ENCODE measurements around the gene PLCB1. TPM values are rescaled to one million over a fixed set of nuclear protein-coding genes. Genes with fewer than 3 reads are reported as not detected.
"Not testable (repeated sequence)": the region's sequence is repeated elsewhere in the genome, so short reads cannot be mapped to it uniquely, and the experiment has no call there.

The PLCB1 gene
- total RNA-seq, 1 experiment from 2014 or later, result 0.06 TPM

DNA sequence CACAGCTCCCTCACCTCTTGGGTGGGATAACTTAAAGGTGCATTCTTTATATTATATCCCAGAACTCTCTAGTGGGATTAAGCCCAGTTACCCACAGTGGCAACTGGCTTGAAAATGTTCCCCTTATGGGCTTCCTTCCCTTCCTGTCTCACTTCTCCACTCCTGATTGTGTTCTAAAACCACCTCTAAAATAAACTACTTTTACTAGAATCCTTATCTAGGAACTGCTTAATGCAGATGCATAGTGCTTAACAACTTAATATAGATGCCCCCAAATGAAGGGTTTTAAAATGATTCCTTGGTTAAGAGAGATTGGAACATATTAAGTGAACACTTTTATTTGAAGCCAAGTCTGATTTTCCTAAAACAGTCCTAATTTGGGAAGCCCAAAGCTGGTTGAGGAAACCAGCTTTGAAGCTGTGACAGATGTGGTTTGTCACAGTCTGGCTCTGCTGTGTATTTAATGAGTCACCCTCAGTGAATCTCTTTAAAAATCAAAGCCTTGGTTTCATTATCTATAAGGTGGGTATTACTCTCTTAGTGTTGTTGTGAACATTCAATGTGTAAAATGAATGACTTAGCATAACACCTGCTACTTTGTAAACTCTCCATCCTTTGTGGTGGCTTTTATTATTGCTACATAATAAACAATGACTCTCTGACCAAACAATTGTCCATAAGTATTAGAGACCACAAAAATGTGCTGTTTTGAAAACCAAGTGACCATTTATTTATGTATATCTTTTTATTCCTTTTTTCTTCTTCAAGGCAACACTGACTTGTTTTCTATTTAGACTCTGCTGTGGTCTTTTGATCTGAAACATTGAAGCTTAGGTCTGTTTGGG lies 24.4 kb downstream of the PLCB1 start:
- no peak for DNase-seq (ENCODE audit: low read depth)

- DNase-seq (ENCODE audit: low read depth), result not testable (repeated sequence)
Measured at GRCh38 chr20:8159217-8159616, 27.2 kb downstream of the PLCB1 start.

DNA sequence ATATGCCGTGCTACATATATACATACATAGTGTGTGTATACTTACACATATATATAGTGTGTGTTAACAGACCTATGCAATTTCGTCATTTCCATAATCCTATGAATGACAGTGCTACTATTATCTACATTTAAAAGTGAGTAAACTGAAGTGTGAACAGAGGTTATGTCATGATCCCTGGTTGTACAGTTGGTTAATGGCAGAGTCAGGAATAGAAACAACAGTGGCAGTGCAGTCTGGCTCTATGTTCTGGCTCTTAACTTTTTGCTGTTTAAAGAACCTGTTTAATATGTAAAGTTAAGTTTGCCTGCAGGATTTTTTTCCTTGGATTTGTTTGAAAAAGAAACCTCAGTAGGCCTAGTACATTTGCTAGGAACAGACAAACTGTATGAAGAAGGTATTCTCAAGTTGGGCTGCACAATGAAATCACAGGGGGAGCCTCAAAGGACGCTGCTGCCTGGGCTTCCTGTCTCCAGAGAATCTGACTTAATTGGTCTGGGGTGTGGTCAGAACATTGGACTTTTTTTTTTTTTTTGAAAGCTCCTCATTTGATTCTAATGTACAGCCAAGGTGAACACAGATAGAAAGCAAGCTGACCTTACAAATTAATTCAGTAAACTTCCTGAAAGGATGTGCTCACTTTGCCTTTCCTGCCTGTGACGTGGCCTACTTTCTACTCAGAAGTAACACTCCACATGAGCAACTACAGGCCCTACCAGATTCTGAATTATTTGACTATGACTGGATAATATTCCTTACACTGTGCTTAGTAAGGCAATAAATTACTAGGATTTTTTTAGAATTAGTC lies 29.4 kb downstream of the PLCB1 start:
- DNase-seq (ENCODE audit: low read depth), result no peak

DNA sequence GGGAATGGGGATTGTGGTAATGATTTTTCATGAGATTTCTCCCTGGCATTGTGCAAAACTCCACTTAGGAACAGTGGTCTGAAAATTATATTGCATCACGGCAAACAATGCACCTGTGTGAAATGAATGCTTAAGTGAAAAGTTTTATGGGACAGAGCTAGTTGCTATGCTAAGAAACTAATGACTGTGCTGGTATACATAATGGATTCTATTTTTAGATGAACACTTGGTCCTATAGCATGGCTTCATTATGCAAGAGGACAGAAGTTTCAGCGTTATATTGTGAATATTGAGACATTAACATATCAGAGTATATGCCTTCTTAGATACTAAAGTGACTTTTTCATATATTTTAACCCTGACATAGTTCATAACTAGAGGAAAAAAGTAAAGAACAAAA lies 30.5 kb downstream of the PLCB1 start:
- no peak for DNase-seq (ENCODE audit: low read depth)

DNA sequence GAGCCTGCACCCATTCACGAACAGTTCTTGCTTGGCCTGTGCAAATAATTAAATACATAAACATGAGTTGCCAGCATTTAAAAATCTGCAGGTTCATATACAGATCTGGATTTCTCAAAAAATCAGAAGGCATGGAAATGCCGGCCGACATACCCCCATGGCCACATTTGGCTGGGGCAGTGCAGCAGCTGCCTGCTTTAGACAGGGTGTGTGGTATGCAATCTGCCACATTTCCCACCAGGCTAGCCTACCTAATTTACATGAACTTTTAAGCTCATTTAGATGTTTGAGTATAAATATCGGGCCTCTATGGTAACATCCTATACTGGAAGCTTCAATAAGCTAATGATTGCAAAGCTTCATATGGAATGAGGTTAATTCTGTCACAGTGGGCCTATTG lies 31.5 kb downstream of the PLCB1 start:
- DNase-seq (ENCODE audit: low read depth), result no peak

- DNase-seq (ENCODE audit: low read depth), result no peak
Measured at GRCh38 chr20:8166730-8167129, 34.7 kb downstream of the PLCB1 start.

GRCh38 chr20:8168785-8169288 lies 36.8 kb downstream of the PLCB1 start:
- DNase-seq (ENCODE audit: low read depth), result no peak

GRCh38 chr20:8170921-8171320 lies 38.9 kb downstream of the PLCB1 start:
- no peak for DNase-seq (ENCODE audit: low read depth)

DNA sequence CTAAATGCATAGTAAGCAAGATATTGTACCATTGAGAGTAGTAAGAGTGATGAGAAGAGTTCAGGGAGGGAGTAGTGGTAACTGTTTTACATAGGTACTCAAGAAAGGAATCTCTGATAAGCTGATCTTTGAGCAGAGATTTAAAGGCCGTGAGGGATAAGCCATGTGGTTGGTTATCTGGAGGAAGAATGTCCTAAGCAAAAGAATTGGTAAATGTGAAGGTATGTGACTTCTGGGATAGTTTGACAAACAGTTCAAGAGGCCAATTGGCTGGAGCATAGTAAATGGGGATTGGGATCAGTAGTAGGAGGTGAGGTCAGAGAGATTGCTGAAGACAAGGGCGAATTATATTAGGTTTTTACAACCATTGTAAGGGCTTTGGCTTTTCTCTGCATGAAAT lies 40.1 kb downstream of the PLCB1 start:
- DNase-seq (ENCODE audit: low read depth), result no peak

GRCh38 chr20:8175741-8176675 lies 43.9 kb downstream of the PLCB1 start:
- DNase-seq (ENCODE audit: low read depth), result no peak

GRCh38 chr20:8183526-8183925 lies 51.5 kb downstream of the PLCB1 start:
- no peak for DNase-seq (ENCODE audit: low read depth)

DNA sequence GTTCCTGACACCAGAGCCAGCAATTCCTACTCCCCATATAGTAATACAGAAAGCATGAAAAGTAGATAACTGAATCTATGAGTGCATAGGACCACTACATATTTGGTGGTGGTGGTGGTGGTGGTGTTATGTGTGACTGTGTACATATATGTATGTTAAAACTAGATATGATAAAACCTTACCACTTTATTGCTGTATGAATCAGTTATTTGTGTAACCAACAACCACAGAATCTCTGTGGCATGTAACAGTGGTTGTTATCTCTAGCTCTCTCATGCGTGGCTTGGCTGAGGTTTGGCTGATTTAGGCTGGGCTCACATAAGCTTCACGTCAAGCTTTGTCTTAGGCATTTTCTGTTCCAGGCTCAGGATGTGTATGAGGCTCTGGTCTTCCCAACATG lies 55.7 kb downstream of the PLCB1 start:
- no peak for DNase-seq (ENCODE audit: low read depth)

GRCh38 chr20:8190043-8190880 lies 58.2 kb downstream of the PLCB1 start:
- DNase-seq (ENCODE audit: low read depth), result no peak

- no peak for DNase-seq (ENCODE audit: low read depth)
Measured at GRCh38 chr20:8194721-8195120, 62.7 kb downstream of the PLCB1 start.

DNA sequence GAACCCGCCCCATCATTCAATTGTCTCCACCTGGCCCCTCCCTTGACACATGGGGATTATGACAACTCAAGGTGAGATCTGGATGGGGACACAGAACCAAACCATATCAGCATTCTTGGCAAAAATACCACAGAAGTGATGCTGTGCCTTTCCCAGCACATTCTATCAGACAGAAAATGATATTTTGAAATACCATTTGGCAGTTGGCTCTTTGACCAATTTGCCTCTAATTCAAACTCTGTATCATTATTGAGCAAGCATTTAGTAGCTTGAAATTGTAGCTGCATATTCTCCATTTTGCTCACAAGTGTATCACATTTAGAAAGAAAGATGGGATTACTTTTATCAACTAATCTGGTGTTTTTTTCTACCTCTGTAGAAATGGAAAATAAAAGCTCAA lies 64.0 kb downstream of the PLCB1 start:
- DNase-seq (ENCODE audit: low read depth), result no peak

- no peak for DNase-seq (ENCODE audit: low read depth)
Measured at GRCh38 chr20:8200220-8200619, 68.2 kb downstream of the PLCB1 start.

- DNase-seq (ENCODE audit: low read depth), result no peak
Measured at GRCh38 chr20:8203366-8203765, 71.3 kb downstream of the PLCB1 start.

DNA sequence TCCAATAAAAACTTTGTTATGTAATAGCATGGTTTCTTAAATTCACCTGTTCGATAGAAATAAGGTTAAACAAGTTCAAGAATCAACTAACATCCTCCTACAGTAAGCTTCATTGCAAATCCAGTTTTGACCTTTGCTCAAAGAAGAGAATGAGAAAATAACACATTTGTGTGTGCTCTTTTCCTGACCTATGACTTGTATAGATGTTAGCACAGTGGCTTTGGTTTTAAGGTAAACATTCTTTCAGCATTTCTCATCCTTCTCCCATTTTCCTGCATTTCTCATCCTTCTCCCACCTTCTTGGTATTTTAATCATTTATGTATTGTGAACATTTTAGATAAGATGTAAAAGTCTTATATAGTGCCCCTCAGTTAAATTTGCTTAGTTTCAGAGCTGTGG lies 73.9 kb downstream of the PLCB1 start:
- DNase-seq (ENCODE audit: low read depth), result no peak

DNA sequence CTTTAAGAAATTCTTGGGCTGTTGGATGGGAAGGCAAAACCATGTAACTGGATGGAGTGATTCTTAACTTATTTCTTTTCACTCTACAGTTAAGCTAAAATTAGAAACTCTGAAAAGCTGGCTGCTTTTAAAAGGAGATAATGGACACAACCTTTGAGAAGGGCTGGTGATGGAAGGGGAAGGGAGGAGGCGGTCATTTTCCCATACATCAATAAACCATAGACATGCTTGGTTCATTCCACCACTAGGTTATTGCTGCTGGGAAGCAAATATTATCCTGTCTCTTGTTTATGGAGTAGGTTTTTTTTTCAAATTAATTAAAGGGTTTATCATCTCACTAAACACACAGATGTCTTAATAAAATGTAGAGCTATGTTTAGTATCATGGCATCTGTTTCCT lies 76.2 kb downstream of the PLCB1 start:
- DNase-seq (ENCODE audit: low read depth), result no peak

- no peak for DNase-seq (ENCODE audit: low read depth)
Measured at GRCh38 chr20:8209061-8209460, 77.0 kb downstream of the PLCB1 start.

GRCh38 chr20:8210749-8211148 lies 78.7 kb downstream of the PLCB1 start:
- DNase-seq (ENCODE audit: low read depth), result no peak
